ENCODE results near the gene PTPRM.

PTPRM gene

DNA sequence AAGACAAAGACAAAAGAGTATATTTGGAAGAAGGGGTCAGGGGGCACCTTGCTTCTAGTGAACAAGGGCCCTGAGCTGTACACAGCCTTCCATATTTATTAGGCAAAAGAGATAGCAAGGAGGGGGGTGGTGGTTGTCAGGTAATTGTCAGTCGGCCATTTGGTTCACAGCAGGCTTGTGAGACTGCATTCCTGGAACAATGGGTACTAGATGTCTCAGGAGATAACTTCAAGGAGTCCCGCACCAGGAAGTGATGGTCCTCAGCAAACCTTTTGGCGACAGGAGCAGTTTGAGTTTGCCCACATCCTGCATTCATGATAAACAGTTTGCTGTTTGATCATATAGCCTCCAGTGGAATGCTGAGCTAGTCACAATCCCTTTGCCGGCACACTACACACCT lies 665.7 kb downstream of the PTPRM start:
- H3K79me2 ChIP-seq (ENCODE audit: insufficient read depth, low read depth), result no peaks in the 10 kb centered on the region
- no peak overlapping the region for H3K27ac ChIP-seq
- no peaks in the 10 kb centered on the region for H4K20me1 ChIP-seq (ENCODE audit: insufficient read depth)
- H3K4me1 ChIP-seq (ENCODE audit: low read depth, poor library complexity, severe bottlenecking), result no peaks in the 10 kb centered on the region
- no peak overlapping the region for H3K4me2 ChIP-seq
- H3K4me3 ChIP-seq (IDR thresholded peaks at IDR 0.05; ENCODE audit: insufficient read depth, low read depth, low read length), result no peak overlapping the region
- no peaks in the 10 kb centered on the region for H3K36me3 ChIP-seq (ENCODE audit: insufficient read depth)
- H3K27me3 ChIP-seq (ENCODE audit: insufficient read depth, low read depth), result no peaks in the 10 kb centered on the region
- H3K9ac ChIP-seq, result no peak overlapping the region
- no peak overlapping the region for H2AFZ ChIP-seq (ENCODE audit: low read depth)
- TF ChIP-seq, protein P1, sequence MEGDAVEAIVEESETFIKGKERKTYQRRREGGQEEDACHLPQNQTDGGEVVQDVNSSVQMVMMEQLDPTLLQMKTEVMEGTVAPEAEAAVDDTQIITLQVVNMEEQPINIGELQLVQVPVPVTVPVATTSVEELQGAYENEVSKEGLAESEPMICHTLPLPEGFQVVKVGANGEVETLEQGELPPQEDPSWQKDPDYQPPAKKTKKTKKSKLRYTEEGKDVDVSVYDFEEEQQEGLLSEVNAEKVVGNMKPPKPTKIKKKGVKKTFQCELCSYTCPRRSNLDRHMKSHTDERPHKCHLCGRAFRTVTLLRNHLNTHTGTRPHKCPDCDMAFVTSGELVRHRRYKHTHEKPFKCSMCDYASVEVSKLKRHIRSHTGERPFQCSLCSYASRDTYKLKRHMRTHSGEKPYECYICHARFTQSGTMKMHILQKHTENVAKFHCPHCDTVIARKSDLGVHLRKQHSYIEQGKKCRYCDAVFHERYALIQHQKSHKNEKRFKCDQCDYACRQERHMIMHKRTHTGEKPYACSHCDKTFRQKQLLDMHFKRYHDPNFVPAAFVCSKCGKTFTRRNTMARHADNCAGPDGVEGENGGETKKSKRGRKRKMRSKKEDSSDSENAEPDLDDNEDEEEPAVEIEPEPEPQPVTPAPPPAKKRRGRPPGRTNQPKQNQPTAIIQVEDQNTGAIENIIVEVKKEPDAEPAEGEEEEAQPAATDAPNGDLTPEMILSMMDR (conservative IDR thresholded peaks at IDR 0.05; ENCODE audit: low read depth, low read length), result no peak

DNA sequence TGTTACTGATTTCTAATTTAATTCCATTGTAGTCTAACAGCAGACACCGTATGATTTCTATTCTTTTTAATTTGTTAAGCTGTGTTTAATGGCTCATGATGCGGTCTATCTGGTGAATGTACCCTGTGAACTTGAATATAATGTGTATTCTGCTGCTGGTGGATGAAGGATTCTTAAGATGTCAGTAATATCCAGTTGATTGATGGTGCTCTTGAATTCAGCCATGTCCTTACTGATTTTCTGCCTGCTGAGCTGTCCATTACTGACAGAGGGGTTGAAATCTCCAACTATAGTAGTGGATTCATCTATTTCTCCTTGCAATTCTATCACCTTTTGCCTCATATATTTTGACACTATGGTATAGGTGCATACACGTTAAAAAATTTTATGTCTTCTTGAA lies 668.8 kb downstream of the PTPRM start:
- H3K27me3 ChIP-seq (ENCODE audit: insufficient read depth, low read depth), result no peaks in the 10 kb centered on the region
- H3K79me2 ChIP-seq (ENCODE audit: insufficient read depth, low read depth), result no peaks in the 10 kb centered on the region
- H4K20me1 ChIP-seq (ENCODE audit: insufficient read depth), result no peaks in the 10 kb centered on the region
- H3K4me3 ChIP-seq (IDR thresholded peaks at IDR 0.05; ENCODE audit: insufficient read depth, low read depth, low read length), result no peak overlapping the region
- H3K4me1 ChIP-seq (ENCODE audit: low read depth, poor library complexity, severe bottlenecking), result no peaks in the 10 kb centered on the region
- H3K27ac ChIP-seq, result no peak overlapping the region
- H3K36me3 ChIP-seq (ENCODE audit: insufficient read depth), result no peaks in the 10 kb centered on the region
- no peak overlapping the region for H3K4me2 ChIP-seq
- no peak overlapping the region for H2AFZ ChIP-seq (ENCODE audit: low read depth)
- no peak overlapping the region for H3K9ac ChIP-seq
- TF ChIP-seq, protein P1 (conservative IDR thresholded peaks at IDR 0.05; ENCODE audit: low read depth, low read length), result no peak

DNA sequence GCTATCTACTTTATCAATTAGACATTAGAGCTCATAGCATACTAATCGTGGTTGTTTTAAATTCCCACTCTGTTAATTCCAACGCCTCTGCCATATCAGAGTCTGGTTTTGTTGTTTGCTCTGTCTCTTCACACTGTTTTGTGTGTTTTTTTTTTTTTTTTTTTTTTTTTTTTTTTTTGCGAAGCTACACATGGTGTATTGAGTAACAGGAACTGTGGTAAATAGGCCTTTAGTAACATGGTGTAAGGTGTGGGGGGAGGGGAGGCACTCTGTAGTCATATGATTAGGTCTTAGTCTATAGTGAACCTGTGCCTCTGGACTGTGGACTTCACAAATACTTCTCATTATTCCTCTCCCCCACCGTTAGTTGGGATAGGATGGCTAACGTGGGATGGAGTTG lies 671.4 kb downstream of the PTPRM start:
- H3K27ac ChIP-seq, result no peak overlapping the region
- TF ChIP-seq, protein P1 (conservative IDR thresholded peaks at IDR 0.05; ENCODE audit: low read depth, low read length), result no peak
- H3K79me2 ChIP-seq (ENCODE audit: insufficient read depth, low read depth), result no peaks in the 10 kb centered on the region
- no peaks in the 10 kb centered on the region for H3K4me1 ChIP-seq (ENCODE audit: low read depth, poor library complexity, severe bottlenecking)
- H3K4me3 ChIP-seq (IDR thresholded peaks at IDR 0.05; ENCODE audit: insufficient read depth, low read depth, low read length), result no peak overlapping the region
- H3K9ac ChIP-seq, result no peak overlapping the region
- H4K20me1 ChIP-seq (ENCODE audit: insufficient read depth), result no peaks in the 10 kb centered on the region
- H2AFZ ChIP-seq (ENCODE audit: low read depth), result no peak overlapping the region
- H3K36me3 ChIP-seq (ENCODE audit: insufficient read depth), result no peaks in the 10 kb centered on the region
- H3K4me2 ChIP-seq, result no peak overlapping the region
- H3K27me3 ChIP-seq (ENCODE audit: insufficient read depth, low read depth), result no peaks in the 10 kb centered on the region

DNA sequence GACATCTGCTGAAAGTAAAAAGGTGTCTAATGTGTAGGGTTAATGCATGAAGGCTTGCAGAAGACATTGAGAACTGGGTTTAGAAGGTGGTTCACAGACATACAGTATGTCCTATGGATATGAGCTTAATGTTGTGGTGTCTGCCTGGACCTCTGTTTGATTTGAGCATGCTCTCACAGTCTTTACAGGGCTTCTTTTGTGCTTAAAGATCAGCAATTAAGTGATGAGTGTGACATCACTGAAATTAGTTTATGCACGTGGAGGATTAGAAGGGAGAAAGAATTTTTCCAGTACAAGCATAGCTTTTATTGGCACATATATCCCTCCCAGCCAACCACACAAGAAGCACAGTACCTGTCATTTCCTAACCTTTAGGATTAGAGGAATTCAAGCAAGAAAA lies 674.6 kb downstream of the PTPRM start:
- Histone ChIP-seq H3K4me3 (IDR thresholded peaks at IDR 0.05; ENCODE audit: insufficient read depth, low read depth, low read length) (no peak overlapping the region), H3K36me3 (ENCODE audit: insufficient read depth) (no peaks in the 10 kb centered on the region), H3K4me1 (ENCODE audit: low read depth, poor library complexity, severe bottlenecking) (no peaks in the 10 kb centered on the region), H3K27ac (no peak overlapping the region), H3K4me2 (no peak overlapping the region), H4K20me1 (ENCODE audit: insufficient read depth) (no peaks in the 10 kb centered on the region), H3K79me2 (ENCODE audit: insufficient read depth, low read depth) (no peaks in the 10 kb centered on the region), H3K27me3 (ENCODE audit: insufficient read depth, low read depth) (no peaks in the 10 kb centered on the region), H3K9ac (no peak overlapping the region), H2AFZ (ENCODE audit: low read depth) (no peak overlapping the region)
- TF ChIP-seq, protein P1 (conservative IDR thresholded peaks at IDR 0.05; ENCODE audit: low read depth, low read length), result no peak

Data from KMS-11 (cell line).